Mononuclear cell (primary cell): ENCODE data around the gene YBEY. TPM values are rescaled to one million over a fixed set of nuclear protein-coding genes. Genes with fewer than 3 reads are reported as not detected.

ENCODE experiments used
- H3K27me3 ChIP-seq: 2 replicates; pipeline ENCODE4 v1.6.0; 2011; ENCODE audit warnings: low read length, control low read depth; ENCODE audit not compliant: insufficient read depth
- H3K4me1 ChIP-seq: 2 replicates; pipeline ENCODE4 v1.5.1; 2011; ENCODE audit warnings: mild to moderate bottlenecking, low read length, control low read depth; ENCODE audit not compliant: insufficient read depth
- H3K4me3 ChIP-seq: 2 replicates; pipeline ENCODE4 v1.5.1; 2011; ENCODE audit warnings: mild to moderate bottlenecking, low read length, moderate library complexity
- H3K9me3 ChIP-seq: 2 replicates; pipeline ENCODE4 v1.5.1; 2011; ENCODE audit warnings: low read depth, mild to moderate bottlenecking, control low read depth, low read length
- total RNA-seq: library from RNA; depleted of rRNA; stranded (reverse); fragments of >200 nt; gene quantifications from one replicate; pipeline ENCODE4 v1.2.3, GENCODE V29; 2012

The YBEY gene
- total RNA-seq, 1 donor, result 19.7 TPM

GRCh38 chr21:46284733-46285132, 1.4 kb upstream of the YBEY start:
- Histone ChIP-seq H3K4me1 (peaks cover 67% of the 10 kb centered on the region), H3K4me3 (no peak overlapping the region), H3K9me3 (no peaks in the 10 kb centered on the region), H3K27me3 (no peaks in the 10 kb centered on the region)

- Histone ChIP-seq H3K27me3 (no peaks in the 10 kb centered on the region), H3K9me3 (no peaks in the 10 kb centered on the region), H3K4me1 (peaks cover 67% of the 10 kb centered on the region), H3K4me3 (peak within 1 kb of the TSS; percentile 82)
Measured at GRCh38 chr21:46285206-46285661, 908 bp upstream of the YBEY start, which contains the start of gene MCM3AP. TSS of gene MCM3AP (minus strand) at chr21:46285611. CDS start at chr21:46285286, 325 bp downstream.

- H3K9me3 ChIP-seq, result no peaks in the 10 kb centered on the region
- H3K27me3 ChIP-seq, result no peaks in the 10 kb centered on the region
- peaks cover 64% of the 10 kb centered on the region for H3K4me1 ChIP-seq
- peak overlapping the region; percentile 82 for H3K4me3 ChIP-seq
Measured at GRCh38 chr21:46286648-46287002, 483 bp downstream of the YBEY start.

GRCh38 chr21:46287541-46287940, 1.4 kb downstream of the YBEY start:
- H3K4me3 ChIP-seq, result no peak overlapping the region
- H3K9me3 ChIP-seq, result no peaks in the 10 kb centered on the region
- peaks cover 55% of the 10 kb centered on the region for H3K4me1 ChIP-seq
- no peaks in the 10 kb centered on the region for H3K27me3 ChIP-seq

GRCh38 chr21:46289655-46290179, 3.6 kb downstream of the YBEY start:
- Histone ChIP-seq H3K27me3 (no peaks in the 10 kb centered on the region), H3K4me3 (no peak overlapping the region), H3K4me1 (peaks cover 34% of the 10 kb centered on the region), H3K9me3 (no peaks in the 10 kb centered on the region)

GRCh38 chr21:46291561-46291960, 5.4 kb downstream of the YBEY start:
- Histone ChIP-seq H3K4me1 (peaks cover 27% of the 10 kb centered on the region), H3K27me3 (no peaks in the 10 kb centered on the region), H3K9me3 (no peaks in the 10 kb centered on the region), H3K4me3 (no peak overlapping the region)

- Histone ChIP-seq H3K4me1 (peaks cover 14% of the 10 kb centered on the region), H3K9me3 (no peaks in the 10 kb centered on the region), H3K4me3 (no peak overlapping the region), H3K27me3 (no peaks in the 10 kb centered on the region)
Measured at GRCh38 chr21:46294647-46295176, 8.6 kb downstream of the YBEY start.

- H3K9me3 ChIP-seq, result no peaks in the 10 kb centered on the region
- H3K27me3 ChIP-seq, result no peaks in the 10 kb centered on the region
- no peak overlapping the region for H3K4me3 ChIP-seq
- H3K4me1 ChIP-seq, result peaks cover 14% of the 10 kb centered on the region
Measured at GRCh38 chr21:46295177-46295770, 9.1 kb downstream of the YBEY start.

GRCh38 chr21:46295996-46296752, 10.0 kb downstream of the YBEY start:
- H3K27me3 ChIP-seq, result no peaks in the 10 kb centered on the region
- no peak overlapping the region for H3K4me3 ChIP-seq
- no peaks in the 10 kb centered on the region for H3K9me3 ChIP-seq
- H3K4me1 ChIP-seq, result peaks cover 14% of the 10 kb centered on the region

- Histone ChIP-seq H3K9me3 (no peaks in the 10 kb centered on the region), H3K4me3 (peak overlapping the region; percentile 30), H3K27me3 (no peaks in the 10 kb centered on the region), H3K4me1 (peaks cover 14% of the 10 kb centered on the region)
Measured at GRCh38 chr21:46297338-46298271, 11.5 kb downstream of the YBEY start.

GRCh38 chr21:46299167-46299566, 13.0 kb downstream of the YBEY start:
- Histone ChIP-seq H3K27me3 (no peaks in the 10 kb centered on the region), H3K4me1 (peaks cover 14% of the 10 kb centered on the region), H3K9me3 (no peaks in the 10 kb centered on the region), H3K4me3 (no peak overlapping the region)

GRCh38 chr21:46301759-46302158, 15.6 kb downstream of the YBEY start:
- Histone ChIP-seq H3K27me3 (no peaks in the 10 kb centered on the region), H3K9me3 (no peaks in the 10 kb centered on the region), H3K4me1 (peaks cover 10% of the 10 kb centered on the region), H3K4me3 (no peak overlapping the region)

GRCh38 chr21:46304437-46304836, 18.3 kb downstream of the YBEY start:
- no peaks in the 10 kb centered on the region for H3K4me1 ChIP-seq

GRCh38 chr21:46304955-46305354, 18.8 kb downstream of the YBEY start:
- no peaks in the 10 kb centered on the region for H3K27me3 ChIP-seq
- H3K4me1 ChIP-seq, result no peaks in the 10 kb centered on the region
- H3K9me3 ChIP-seq, result no peaks in the 10 kb centered on the region
- H3K4me3 ChIP-seq, result no peak overlapping the region

More at GRCh38 chr21:46304437-46304836, 18.3 kb downstream of the YBEY start:
- Histone ChIP-seq H3K4me3 (no peak overlapping the region), H3K9me3 (no peaks in the 10 kb centered on the region), H3K27me3 (no peaks in the 10 kb centered on the region)
